Uterus (tissue), 4 donors: Measurements from ENCODE around the gene DPM3. TPM values are rescaled to one million over a fixed set of nuclear protein-coding genes. Genes with fewer than 3 reads are reported as not detected.
"Not testable (repeated sequence)": the region's sequence is repeated elsewhere in the genome, so short reads cannot be mapped to it uniquely, and the experiment has no call there.

Source experiments
- DNase-seq, 2 donors: peaks; one replicate each; pipeline ENCODE4 v3.0.0-alpha.2; 2019 to 2020
- H3K27ac ChIP-seq, 2 donors: fragments of 200-600 bp; sonication (generic); 1 replicate in 1 of 2; 2 replicates in 1 of 2; pipeline ENCODE4 v1.5.1; 2016 to 2018
- H3K27me3 ChIP-seq, 2 donors: fragments of 200-600 bp; sonication (generic); one replicate each; pipeline ENCODE4 v1.5.1; 2018 to 2019; ENCODE audit warnings: control low read depth in 1 of 2
- H3K36me3 ChIP-seq, 2 donors: fragments of 200-600 bp; sonication (generic); one replicate each; pipeline ENCODE4 v1.5.1; 2019; ENCODE audit warnings: control low read depth in 1 of 2
- H3K4me1 ChIP-seq, 2 donors: fragments of 200-600 bp; sonication (generic); one replicate each; pipeline ENCODE4 v1.5.1; 2018 to 2019; ENCODE audit warnings: control low read depth in 1 of 2
- H3K4me3 ChIP-seq, 2 donors: fragments of 200-600 bp; sonication (generic); 1 replicate in 1 of 2; 2 replicates in 1 of 2; pipeline ENCODE4 v1.5.1; 2018 to 2019; ENCODE audit warnings: mild to moderate bottlenecking in 1 of 2
- H3K9me3 ChIP-seq, 2 donors: fragments of 200-600 bp; sonication (generic); one replicate each; pipeline ENCODE4 v1.5.1; 2019; ENCODE audit warnings: control low read depth in 1 of 2
- POLR2A ChIP-seq, 2 donors: fragments of 450-650 bp; IDR thresholded peaks; one replicate each; pipeline ENCODE4 v1.6.1; 2016; ENCODE audit warnings: antibody characterized with exemption in 2 of 2, mild to moderate bottlenecking in 1 of 2, moderate library complexity in 1 of 2
- intact Hi-C: fragments of 100-400 bp; cut with DNase I; formaldehyde crosslinking; loops from one replicate; pipeline ENCODE4 v1.15.1; 2023; ENCODE audit warnings: low total_unique reads
- total RNA-seq, 4 donors: library from RNA; depleted of rRNA in 3 of 4; stranded (reverse); fragments of >200 nt in 3 of 4; gene quantifications; one replicate each; pipeline versions ENCODE4 v1.1.0 to v1.2.4, GENCODE V29; 2014 to 2023
- TF ChIP-seq, protein P1 (sequence below), 4 experiments: fragments of 200-600 bp in 2 of 4; fragments of 450-650 bp in 2 of 4; sonication (generic) in 2 of 4; IDR thresholded peaks; one replicate each; pipeline ENCODE4 v1.5.1; 2016 to 2019; ENCODE audit warnings: antibody characterized with exemption in 4 of 4, mild to moderate bottlenecking in 2 of 4, moderate library complexity in 1 of 4
- donor health status: DM: yes; HTN: yes; CAD: no.

The DPM3 gene
- total RNA-seq, 4 donors from 2014 or later: 36.1 to 94.4 (median 85.4) TPM

DNA sequence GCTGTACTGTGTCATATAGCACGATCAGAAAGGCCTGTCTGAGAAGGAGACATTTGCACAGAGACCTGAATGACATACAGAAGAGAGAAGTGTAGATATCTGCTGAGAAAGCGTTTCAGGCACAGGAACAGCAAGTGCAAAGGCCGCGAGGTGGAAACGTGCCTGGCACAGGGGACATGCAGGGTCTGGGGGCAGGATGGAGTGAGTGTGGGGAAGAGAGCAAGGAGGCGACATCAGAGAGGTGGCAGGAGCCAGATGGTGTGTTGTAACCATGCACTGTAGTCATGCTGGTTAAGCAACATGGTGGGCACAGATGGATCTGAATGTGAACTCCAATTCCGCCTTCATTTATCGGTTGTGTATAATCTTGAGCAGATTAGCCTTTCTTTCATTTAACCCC lies 19.8 kb upstream of the DPM3 start:
- no peak overlapping the region for H3K27ac ChIP-seq
- DNase-seq: no peak
- TF ChIP-seq POLR2A (IDR thresholded peaks at IDR 0.05): no peak

DNA sequence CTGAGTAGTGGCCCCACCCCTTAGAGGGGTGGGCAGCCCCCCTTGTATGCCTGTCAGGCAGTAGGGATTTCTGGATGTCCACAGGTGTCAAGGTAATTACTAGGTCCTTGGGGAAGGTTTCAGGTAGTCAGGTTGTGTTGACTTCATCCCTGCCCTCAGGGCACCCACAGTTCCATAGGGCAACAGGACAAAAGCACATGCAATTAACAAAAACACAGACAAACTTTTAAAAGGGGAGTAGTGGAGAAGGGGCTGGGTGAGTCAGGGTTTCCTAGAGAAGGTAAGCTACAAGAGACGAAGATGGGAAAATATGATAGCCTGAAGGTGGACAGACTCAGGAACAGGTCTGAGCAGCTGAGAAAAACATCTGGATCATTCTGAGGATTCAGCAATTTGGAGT lies 18.7 kb upstream of the DPM3 start:
- DNase-seq: no peak
- no peaks in the 10 kb centered on the region for H3K27me3 ChIP-seq
- H3K36me3 ChIP-seq: no peaks in the 10 kb centered on the region
- TF ChIP-seq, protein P1, sequence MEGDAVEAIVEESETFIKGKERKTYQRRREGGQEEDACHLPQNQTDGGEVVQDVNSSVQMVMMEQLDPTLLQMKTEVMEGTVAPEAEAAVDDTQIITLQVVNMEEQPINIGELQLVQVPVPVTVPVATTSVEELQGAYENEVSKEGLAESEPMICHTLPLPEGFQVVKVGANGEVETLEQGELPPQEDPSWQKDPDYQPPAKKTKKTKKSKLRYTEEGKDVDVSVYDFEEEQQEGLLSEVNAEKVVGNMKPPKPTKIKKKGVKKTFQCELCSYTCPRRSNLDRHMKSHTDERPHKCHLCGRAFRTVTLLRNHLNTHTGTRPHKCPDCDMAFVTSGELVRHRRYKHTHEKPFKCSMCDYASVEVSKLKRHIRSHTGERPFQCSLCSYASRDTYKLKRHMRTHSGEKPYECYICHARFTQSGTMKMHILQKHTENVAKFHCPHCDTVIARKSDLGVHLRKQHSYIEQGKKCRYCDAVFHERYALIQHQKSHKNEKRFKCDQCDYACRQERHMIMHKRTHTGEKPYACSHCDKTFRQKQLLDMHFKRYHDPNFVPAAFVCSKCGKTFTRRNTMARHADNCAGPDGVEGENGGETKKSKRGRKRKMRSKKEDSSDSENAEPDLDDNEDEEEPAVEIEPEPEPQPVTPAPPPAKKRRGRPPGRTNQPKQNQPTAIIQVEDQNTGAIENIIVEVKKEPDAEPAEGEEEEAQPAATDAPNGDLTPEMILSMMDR (IDR thresholded peaks at IDR 0.05): no peak
- TF ChIP-seq POLR2A (IDR thresholded peaks at IDR 0.05): no peak
- no peaks in the 10 kb centered on the region for H3K9me3 ChIP-seq
- no peak overlapping the region for H3K4me3 ChIP-seq
- H3K27ac ChIP-seq: no peak overlapping the region
- intact Hi-C loops: no loop called here
- H3K4me1 ChIP-seq: no peaks in the 10 kb centered on the region

More for the DNA sequence above, 19.8 kb upstream of the DPM3 start:
- H3K4me1 ChIP-seq: no peaks in the 10 kb centered on the region
- H3K36me3 ChIP-seq: no peaks in the 10 kb centered on the region
- H3K4me3 ChIP-seq: no peak overlapping the region
- H3K27me3 ChIP-seq: no peaks in the 10 kb centered on the region
- intact Hi-C loops: no loop called here
- no peaks in the 10 kb centered on the region for H3K9me3 ChIP-seq

DNA sequence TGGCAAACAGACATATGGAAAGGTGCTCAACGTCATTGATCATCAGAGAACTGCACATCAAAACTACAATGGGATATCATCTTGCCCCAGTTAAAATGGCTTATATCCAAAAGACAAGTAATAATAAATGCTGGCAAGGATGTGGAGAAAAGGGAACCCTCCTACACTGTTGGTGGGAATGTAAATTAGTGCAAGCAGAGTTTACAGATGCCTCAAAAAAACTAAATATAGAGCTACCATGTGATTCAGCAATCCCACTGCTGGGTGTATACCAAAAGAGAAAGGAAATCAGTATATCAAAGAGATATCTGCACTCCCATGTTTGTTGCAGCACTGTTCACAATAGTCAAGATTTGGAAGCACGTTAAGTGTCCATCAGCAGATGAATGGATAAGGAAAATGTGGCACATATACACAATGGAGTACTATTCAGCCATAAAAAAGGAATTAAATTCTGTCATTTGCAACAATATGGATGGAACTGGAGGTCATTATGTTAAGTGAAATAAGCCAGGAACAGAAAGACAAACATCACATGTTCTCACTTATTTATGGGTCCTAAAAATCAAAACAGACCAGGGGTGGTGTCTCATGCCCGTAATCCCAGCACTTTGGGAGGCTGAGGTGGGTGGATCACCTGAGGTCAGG lies 15.8 kb upstream of the DPM3 start:
- H3K4me1 ChIP-seq, H3K27me3 ChIP-seq, intact Hi-C loops, H3K27ac ChIP-seq, H3K9me3 ChIP-seq, DNase-seq, H3K36me3 ChIP-seq, H3K4me3 ChIP-seq: not testable (repeated sequence)

DNA sequence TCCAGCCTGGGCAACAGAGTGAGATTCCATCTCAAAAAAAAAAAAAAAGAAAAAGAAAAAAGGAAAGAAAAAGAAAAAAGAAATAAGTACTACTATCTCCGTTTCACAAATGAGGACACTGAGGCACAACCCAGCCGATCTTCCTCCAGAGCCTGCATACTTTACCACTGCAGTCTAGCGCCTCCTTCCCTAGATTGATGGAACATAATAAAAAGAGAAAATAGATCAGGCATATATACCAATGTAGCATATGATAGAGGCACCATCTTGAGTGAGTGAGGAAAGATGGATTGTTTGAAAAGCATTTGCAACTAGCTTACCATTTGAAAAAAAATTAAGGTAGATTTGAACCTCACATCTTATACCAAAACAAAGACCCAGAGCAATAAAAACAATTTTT lies 5.2 kb upstream of the DPM3 start:
- H3K4me1 ChIP-seq: no peaks in the 10 kb centered on the region
- H3K9me3 ChIP-seq: no peaks in the 10 kb centered on the region
- intact Hi-C loops: no loop called here
- no peak overlapping the region for H3K27ac ChIP-seq
- TF ChIP-seq POLR2A (IDR thresholded peaks at IDR 0.05): no peak
- TF ChIP-seq, protein P1 (IDR thresholded peaks at IDR 0.05): no peak
- H3K36me3 ChIP-seq: no peaks in the 10 kb centered on the region
- DNase-seq: no peak
- no peak overlapping the region for H3K4me3 ChIP-seq
- no peaks in the 10 kb centered on the region for H3K27me3 ChIP-seq

DNA sequence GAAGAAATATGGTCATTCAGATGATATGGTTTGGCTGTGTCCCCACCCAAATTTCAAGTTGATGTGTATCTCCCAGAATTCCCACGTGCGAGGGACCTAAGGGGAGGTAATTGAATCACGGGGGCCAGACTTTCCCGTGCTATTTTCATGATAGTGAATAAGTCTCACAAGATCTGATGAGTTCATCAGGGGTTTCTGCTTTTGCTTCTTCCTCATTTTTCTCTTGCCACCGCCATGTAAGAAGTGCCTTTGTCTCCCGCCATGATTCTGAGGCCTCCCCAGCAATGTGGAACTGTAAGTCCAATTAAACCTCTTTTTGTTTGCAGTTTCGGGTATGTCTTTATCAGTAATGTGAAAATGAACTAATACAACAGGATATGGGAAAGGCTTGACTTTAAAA lies 1.4 kb upstream of the DPM3 start:
- TF ChIP-seq POLR2A (IDR thresholded peaks at IDR 0.05): no peak
- TF ChIP-seq, protein P1 (IDR thresholded peaks at IDR 0.05): no peak
- Histone ChIP-seq H3K9me3 (no peaks in the 10 kb centered on the region), H3K27me3 (no peaks in the 10 kb centered on the region), H3K27ac (no peak overlapping the region), H3K36me3 (no peaks in the 10 kb centered on the region), H3K4me1 (no peaks in the 10 kb centered on the region), H3K4me3 (no peak overlapping the region)
- no peak for DNase-seq
- intact Hi-C loops: no loop called here

DNA sequence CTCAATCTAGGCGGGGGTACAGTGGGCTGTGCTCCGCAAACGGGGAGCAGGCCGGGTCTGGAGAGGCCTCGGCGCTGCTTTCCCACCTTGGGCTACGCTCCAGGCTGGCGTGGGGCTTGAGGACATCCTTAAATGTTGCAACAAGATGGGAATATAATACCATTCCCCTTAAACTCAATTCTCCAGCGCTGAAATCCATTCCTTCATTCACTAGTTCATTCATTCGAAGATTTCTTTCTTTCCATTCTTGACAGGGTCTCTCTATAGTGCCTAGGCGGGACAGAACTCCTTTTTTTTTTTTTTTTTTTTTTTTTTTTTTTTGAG lies 261 bp upstream of the DPM3 start:
- no peak for DNase-seq
- intact Hi-C loops: no loop called here
- H3K4me1 ChIP-seq: no peaks in the 10 kb centered on the region
- H3K27ac ChIP-seq: peak overlapping the region; percentile 80 to 84
- peak overlapping the region; percentile 57 to 74 for H3K4me3 ChIP-seq
- no peaks in the 10 kb centered on the region for H3K9me3 ChIP-seq
- H3K27me3 ChIP-seq: no peaks in the 10 kb centered on the region
- no peaks in the 10 kb centered on the region for H3K36me3 ChIP-seq
- TF ChIP-seq POLR2A (IDR thresholded peaks at IDR 0.05): no peak
- TF ChIP-seq, protein P1 (IDR thresholded peaks at IDR 0.05): no peak
